ENCODE data around the gene SYMPK.

The SYMPK gene

DNA sequence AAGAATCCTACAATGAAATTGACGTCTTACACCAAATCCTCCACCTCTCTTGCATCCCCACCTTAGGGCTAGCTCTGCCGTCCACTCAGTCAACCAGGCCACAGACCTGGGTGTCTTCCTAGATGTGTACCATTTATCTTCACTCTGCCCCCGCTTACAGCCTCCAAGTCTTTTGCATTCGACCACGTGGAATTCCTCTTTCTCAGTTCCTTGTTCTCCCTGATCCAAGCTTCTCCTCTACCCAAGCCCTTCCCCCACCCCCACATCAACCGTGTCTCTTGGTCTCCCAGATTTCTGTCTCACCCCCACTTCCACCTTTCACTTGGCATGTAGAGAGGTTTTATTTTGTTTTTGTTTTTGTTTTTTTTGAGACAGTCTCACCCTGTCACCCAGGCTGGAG is 69.1 kb downstream of the SYMPK start:
- TF ChIP-seq CTCF (IDR thresholded peaks at IDR 0.05; ENCODE audit: low read depth, low read length, missing control alignments): no peak
- peaks cover 17% of the 10 kb centered on the region for H3K36me3 ChIP-seq (replicated peaks)
- in situ Hi-C loops (cut with HindIII; ENCODE audit: low pct_ligation_motif_present, low sequenced_read_pairs): no loop called here
- H3K4me3 ChIP-seq (ENCODE audit: low read depth, low read length): no peak overlapping the region
- H3K27ac ChIP-seq: no peak overlapping the region
- no peaks in the 10 kb centered on the region for H3K27me3 ChIP-seq (replicated peaks)
- no peak for DNase-seq

- no peak for TF ChIP-seq CTCF (IDR thresholded peaks at IDR 0.05; ENCODE audit: low read depth, low read length, missing control alignments)
- no peak for DNase-seq
- Histone ChIP-seq H3K27ac (no peak overlapping the region), H3K36me3 (replicated peaks) (peaks cover 22% of the 10 kb centered on the region), H3K27me3 (replicated peaks) (no peaks in the 10 kb centered on the region), H3K4me3 (ENCODE audit: low read depth, low read length) (peak overlapping the region; percentile 22)
- in situ Hi-C loops (cut with HindIII; ENCODE audit: low pct_ligation_motif_present, low sequenced_read_pairs): no loop called here
These were observed 69.8 kb downstream of the SYMPK start for GRCh38 chr19:45793178-45793564.

GRCh38 chr19:45792470-45793177 is 70.3 kb downstream of the SYMPK start, which contains the start of gene DMWD:
Gene DMWD (minus strand): TSS chr19:45792845. CDS start chr19:45792756, 89 bp downstream.
- peaks cover 24% of the 10 kb centered on the region for H3K36me3 ChIP-seq (replicated peaks)
- DNase-seq: peak; percentile 99
- peak within 1 kb of the TSS; percentile 75 for H3K27ac ChIP-seq
- in situ Hi-C loops (cut with HindIII; ENCODE audit: low pct_ligation_motif_present, low sequenced_read_pairs): no loop called here
- H3K4me3 ChIP-seq (ENCODE audit: low read depth, low read length): peak within 1 kb of the TSS; percentile 88
- no peaks in the 10 kb centered on the region for H3K27me3 ChIP-seq (replicated peaks)
- no peak for TF ChIP-seq CTCF (IDR thresholded peaks at IDR 0.05; ENCODE audit: low read depth, low read length, missing control alignments)

- Histone ChIP-seq H3K4me3 (ENCODE audit: low read depth, low read length) (peak overlapping the region; percentile 88), H3K36me3 (replicated peaks) (peaks cover 31% of the 10 kb centered on the region), H3K27me3 (replicated peaks) (no peaks in the 10 kb centered on the region), H3K27ac (peak overlapping the region; percentile 75)
- in situ Hi-C loops (cut with HindIII; ENCODE audit: low pct_ligation_motif_present, low sequenced_read_pairs): no loop called here
- TF ChIP-seq CTCF (IDR thresholded peaks at IDR 0.05; ENCODE audit: low read depth, low read length, missing control alignments): no peak
- no peak for DNase-seq
These were observed 71.0 kb downstream of the SYMPK start for GRCh38 chr19:45791744-45792469.

DNA sequence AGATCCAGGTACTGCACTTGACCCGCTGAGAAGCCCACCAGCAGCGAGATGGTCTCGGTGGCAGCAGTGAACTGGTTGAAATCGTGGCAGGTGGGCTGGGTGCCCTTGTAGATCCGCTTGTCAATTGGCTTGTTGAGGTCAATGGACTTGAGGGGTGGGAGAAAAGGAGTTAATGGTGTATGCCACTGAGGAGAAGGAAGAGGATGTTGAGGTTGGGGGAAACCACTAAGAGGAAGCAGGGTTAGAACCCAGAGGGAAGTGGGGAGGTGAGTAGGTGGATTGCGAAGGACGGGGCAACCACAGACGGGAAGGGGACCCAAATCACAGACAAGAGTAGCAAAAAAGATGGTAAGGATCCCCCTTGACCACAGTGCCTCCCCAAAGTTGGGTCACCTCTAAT is 72.0 kb downstream of the SYMPK start:
- H3K36me3 ChIP-seq (replicated peaks): peaks cover 41% of the 10 kb centered on the region
- H3K27ac ChIP-seq: no peak overlapping the region
- no peaks in the 10 kb centered on the region for H3K27me3 ChIP-seq (replicated peaks)
- DNase-seq: no peak
- in situ Hi-C loops (cut with HindIII; ENCODE audit: low pct_ligation_motif_present, low sequenced_read_pairs): no loop called here
- peak overlapping the region; percentile 88 for H3K4me3 ChIP-seq (ENCODE audit: low read depth, low read length)
- TF ChIP-seq CTCF (IDR thresholded peaks at IDR 0.05; ENCODE audit: low read depth, low read length, missing control alignments): no peak
